NCI-H446 treated with DMSO at 0.1 percent for 48 hours (cell line): ENCODE measurements around the gene EPB41L2.
"Not testable (repeated sequence)": the region's sequence is repeated elsewhere in the genome, so short reads cannot be mapped to it uniquely, and the experiment has no call there.

ENCODE experiments used
- DNase-seq: peaks from one replicate; lab custom pipeline; 2025; lab: John Stamatoyannopoulos, UW

EPB41L2 gene

DNA sequence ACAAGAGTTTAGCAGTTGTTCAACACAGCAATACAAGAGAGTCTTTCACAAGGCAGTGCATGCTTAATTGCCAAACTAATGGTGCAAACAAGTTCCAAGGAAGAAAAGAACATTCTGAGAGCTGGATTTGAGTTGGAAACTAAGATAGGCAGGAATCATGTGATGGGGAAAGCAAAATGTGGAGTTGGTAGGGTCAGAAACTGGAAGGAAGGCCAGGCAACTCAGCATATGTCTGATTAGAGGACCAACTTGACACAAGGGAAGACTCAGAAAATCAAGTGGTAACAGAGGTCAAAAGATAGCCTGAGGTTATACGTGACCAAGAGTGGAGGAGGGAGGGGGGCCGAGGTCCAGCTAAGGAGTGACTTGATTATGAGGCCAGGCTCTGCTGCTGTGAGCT, 118.6 kb downstream of the EPB41L2 start:
- no peak for DNase-seq

DNA sequence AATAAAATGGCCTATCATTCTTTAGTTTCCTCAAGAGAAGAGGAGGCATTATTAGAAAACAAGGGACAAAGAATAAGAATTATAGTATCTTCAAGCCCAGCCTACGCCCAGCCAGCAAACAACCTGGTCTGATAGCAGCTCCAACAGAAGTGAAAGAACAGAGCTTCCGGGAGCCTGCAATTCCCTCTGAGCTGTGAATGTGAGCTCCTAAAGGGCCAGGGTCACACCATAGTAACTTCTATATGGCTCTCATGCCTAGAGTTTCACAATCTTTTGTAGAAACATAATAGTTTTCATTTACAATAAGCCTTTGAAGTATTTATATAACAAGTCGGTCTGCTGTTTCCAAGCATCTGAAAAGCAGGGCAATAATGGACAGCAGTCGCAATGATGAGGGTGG, 119.3 kb downstream of the EPB41L2 start:
- no peak for DNase-seq

DNA sequence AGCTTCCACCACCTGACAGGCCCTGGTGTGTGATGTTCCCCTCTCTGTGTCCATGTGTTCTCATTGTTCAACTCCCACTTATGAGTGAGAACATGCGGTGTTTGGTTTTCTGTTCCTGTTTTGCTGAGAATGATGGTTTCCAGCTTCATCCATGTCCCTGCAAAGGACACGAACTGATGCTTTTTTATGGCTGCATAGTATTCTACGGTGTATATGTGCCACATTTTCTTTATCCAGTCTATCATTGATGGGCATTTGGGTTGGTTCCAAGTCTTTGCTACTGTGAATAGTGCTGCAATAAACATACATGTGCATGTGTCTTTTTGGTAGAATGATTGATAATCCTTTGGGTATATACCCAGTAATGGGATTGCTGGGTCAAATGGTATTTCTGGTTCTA, 120.3 kb downstream of the EPB41L2 start:
- not testable (repeated sequence) for DNase-seq

DNA sequence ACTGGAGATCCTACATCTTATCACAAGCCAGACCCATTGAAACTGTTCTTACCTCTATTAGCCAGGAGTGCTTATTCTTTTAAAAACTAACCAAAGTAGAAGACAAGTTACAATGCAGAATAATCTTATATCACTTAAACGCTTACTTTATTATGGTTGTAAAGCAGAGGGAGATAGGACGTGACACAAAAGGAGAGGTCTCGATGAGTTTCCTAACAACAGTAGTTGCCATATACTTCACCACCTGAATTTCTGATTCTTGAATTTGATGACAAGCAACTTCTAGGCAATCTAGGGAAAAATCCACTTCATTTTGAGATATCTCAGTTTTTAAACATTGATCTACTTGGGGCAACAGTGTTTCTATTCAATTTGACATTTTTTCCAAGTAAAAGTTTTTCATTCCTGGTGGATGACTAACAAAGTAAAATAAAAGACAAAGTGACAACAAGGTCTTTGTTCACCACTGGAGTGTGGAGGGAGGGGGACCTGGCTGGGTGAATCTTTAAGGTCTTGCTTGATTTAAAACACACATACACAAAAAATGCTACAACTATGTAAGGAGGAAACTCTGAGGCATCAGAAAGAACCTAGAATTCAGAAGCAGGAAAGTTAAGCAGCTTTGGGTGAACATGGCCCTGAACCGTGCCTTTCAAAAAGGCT, 125.0 kb downstream of the EPB41L2 start:
- no peak for DNase-seq

DNA sequence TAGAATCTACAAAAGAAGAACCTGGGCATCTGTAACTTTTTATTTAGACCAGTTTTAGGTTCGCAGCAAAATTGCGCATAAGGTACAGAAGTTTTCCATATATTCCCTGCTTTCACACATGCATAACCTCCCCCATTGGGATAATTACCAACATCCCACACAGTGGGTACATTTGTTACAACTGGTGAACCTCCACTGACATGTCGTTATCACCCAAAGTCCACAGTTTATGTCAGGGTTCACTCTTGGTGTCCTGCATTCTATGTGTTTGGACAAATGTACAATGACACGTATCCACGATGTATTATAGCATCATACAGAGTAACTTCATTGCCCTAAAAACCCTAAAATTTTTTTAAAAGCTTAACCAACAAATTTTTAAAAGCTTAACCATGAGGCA, 126.1 kb downstream of the EPB41L2 start:
- DNase-seq = no peak

DNA sequence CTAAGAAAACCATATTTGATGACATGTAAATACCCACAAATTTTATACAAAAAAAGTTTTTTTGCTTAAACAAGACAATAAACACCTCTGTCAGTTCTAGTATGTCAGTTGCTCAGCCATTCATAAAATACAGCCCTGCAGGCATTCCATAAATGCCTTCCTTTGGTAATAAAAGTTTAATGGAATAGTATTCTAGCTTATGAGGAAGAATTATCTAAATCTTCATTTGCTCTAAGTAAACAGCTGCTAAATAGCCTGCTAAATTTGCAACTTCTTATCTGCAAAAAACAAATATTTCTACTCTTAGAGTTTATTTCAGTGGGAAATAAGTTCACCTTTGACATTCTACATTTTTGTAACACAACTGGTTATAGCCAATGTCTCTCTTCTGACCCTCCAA, 127.1 kb downstream of the EPB41L2 start:
- no peak for DNase-seq

DNA sequence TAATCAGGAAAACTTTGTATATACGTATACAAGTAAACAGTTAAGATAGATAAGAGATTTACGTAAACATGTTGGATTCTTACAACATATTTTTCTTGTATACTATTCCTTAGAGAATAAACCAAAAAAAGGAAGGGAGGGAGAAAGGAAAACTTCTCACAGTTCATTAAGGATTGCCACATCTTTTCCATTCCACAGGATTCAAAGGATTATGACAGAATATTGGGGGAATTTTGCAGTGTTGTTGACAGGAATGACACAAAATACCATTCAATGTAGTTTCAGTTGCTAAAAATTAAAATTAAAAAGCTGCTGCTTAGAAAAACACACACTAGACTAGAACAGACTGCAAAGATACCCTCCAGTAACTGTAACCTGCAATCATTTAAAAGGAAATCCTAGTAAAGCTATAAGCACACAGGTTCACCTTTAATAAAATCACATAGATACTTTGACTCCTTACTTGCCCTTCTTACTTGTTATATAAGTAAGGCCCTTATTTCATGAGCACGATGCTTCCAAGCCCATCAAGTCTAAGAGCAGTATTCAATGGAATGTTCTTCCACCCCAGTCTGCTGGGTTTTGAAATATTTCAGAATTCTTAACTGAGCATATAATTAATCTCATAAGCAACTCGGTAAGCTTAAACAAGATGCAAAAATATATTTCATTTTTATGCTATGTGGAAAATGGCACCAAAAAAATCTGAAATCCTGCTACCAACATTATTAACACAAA, 128.0 kb downstream of the EPB41L2 start:
- no peak for DNase-seq

DNA sequence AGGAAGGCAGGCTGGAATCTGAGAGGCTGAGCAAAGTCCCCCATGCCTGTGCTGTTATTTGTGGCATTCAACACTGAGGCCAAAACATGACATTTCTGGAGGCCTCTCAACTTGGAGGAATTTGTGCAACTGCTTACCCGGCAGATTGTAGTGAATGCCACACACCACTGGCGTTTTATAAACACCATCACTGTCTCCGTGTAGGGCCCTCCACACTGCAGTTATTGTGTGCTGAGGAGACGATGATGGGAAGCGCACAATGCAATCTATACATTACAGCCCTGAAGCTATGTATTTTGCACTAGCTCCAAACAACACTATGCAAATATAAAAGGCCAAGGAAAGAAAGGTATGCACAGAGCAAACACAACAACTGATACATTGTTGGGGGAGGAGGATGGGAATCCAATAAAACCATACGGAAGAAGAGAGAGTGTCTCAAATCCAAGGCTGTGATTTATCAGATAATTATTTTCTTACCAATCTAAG, 129.3 kb downstream of the EPB41L2 start:
- DNase-seq = no peak

DNA sequence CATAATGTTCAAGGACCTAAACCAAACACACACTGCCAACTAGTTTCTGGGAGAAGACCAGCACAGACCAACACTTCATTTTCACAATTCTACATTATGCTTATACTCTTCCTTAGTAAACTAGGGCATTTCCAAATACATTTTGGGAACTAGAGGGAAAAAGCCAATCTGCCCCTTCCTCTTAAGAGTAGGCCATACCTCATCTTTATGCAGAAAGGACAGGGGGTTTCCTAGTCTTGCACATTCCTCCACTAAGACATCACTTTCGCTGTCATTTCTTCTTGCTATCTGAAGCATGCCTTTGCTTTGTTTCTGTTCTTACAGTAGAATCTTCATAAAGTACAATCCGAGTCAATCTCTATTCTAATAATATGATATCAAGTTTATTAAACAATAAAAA, 130.1 kb downstream of the EPB41L2 start:
- DNase-seq = no peak

DNA sequence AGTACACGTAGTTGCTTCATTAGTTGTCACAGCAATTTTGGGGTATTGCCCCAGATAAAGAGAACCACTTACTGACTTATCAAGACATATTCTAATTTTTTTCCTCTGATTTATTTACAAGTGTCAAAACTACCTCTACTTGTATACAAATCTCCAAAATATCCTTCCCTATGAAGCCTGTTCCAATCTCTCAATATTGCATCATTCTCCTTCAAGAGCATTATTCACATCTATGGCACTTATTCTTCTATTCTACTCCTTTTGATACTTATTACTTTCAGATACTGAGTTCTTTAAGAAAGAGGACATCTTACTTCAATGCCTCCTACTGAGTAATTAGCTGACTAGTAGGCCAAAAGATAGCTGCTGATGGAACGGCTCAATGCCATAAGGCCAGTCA, 130.6 kb downstream of the EPB41L2 start:
- no peak for DNase-seq

DNA sequence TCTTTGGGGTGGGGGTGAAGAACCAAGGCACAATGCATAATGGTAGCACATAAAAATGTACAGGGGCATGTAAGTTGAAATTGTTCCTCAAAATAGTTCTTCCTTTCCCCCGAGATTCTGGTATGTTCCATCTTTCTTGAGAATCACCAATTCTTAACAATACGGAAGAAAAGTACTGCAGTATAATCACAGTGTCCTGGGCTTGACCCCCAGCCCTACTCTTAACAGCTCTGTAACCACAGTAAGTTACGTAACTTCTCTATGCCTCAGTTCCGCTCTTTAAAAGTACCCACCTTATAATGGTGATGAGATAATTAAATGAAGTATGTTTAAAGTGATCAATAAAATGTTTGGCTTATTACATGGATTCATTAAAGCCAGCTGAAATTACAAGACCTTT, 131.4 kb downstream of the EPB41L2 start:
- no peak for DNase-seq

DNA sequence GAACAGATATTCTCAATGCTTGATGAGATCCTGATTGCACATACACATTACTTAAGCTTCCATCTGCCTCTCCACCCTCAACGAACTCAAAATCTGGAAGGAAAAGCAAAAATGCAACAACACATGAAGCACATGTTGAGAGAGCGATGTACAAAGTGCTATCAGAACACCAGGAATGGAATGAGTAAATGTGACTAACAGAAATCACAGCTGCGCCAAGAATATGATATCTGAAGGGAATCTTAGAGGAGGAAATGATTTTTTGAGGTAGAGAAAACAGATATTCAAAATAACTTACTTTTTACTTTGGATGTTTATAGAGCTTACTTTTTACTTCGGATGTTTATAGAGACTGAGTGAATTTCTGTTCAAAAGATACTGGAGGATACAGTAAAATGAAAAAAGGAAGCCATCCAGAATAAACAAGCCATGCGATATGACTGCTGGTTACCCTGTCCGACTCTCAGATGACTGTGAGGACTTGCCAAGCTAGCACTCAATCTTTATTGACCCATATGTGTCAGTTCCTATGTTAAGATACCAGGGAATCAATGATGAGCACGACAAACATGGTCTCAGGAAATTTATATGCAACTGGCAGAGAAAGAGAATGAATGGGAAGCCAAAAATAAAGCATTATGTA, 133.9 kb downstream of the EPB41L2 start:
- no peak for DNase-seq

DNA sequence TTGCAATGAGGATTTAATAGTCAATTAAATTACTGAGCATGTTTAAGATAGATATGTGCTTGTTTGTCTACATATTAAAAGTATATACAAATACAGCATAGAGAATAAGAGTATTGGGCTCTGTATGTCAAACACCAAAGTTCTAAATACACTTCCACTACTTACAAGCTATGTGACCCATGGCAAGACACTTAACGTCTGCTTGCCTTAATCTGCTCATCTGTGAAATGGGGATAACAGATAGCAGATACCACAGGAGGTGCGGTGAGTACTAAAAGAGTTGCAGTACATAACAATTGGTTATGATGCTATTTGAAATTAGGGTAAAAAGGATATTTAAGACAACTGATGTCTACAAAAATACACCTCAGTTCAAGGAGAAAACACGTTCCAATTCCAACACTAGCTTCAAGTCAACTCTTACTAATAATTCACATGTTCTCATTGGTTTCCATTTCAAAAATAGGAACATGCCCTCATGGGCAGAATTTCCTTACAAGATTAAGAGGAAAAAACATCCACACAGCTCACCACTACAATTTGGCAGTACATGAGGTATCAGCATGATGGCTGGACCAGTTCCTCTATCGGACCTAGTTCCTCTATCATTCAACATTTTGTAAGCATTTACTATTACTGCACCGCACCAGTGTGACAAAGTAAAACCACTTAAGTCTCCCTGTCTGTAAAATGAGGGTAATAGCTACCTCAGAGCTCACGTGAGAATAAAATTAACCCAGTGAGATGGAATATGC, 134.7 kb downstream of the EPB41L2 start:
- DNase-seq = no peak

DNA sequence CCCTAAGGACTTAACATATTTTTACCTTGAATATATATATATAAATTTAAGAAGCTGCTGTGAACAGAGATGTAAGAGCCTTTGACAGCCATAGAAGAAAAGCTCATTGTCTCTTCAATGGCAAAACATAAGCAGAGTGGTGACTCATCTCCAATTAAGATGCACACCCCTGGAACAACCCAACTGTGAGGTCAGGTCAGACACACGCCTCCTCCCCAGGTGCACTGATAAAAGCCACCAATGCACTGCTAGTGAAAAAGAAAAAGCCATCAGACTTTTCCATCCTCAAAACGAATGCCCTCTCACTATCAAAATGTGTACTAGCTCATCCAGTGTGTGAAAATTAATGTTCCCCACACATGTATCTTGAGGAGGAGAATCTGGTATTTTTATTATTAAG, 135.7 kb downstream of the EPB41L2 start:
- DNase-seq = no peak

DNA sequence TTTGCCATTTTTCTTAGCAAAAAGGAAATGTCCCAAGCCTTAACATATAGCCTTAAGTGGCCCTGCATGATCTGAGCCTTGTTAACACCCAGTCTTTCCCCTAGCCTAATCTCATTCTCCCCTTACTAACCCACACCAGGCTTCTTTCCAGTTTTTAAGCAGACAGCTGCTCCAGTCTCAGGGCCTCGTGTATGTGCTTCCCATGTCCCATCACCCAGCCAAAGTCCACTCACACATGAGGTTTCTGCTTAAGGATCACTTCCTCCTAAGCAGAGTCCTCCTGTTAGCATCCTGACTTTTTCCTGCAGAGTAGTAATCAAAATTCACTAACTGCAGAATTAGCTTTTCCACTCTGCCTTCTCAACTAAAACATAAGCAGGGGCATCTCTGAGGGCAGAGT, 139.7 kb downstream of the EPB41L2 start:
- no peak for DNase-seq

DNA sequence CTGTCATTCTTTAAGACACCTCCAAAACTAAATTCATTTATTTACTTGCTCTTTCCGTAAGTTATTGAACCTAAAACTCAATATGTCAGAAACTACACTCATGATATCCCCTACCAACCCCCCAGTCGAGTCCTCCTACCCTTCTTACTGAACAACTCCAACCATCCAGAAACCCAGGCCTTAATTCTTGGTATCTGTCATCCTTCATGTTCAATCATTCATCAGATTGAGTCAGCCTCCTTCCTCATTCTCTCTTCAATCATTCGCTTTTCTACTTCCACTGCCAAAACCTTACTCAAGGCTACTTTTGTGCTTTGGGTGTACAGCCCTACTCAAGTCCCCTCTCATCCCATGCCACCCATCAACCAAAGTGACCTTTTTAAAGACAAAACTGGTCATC, 140.1 kb downstream of the EPB41L2 start:
- no peak for DNase-seq

DNA sequence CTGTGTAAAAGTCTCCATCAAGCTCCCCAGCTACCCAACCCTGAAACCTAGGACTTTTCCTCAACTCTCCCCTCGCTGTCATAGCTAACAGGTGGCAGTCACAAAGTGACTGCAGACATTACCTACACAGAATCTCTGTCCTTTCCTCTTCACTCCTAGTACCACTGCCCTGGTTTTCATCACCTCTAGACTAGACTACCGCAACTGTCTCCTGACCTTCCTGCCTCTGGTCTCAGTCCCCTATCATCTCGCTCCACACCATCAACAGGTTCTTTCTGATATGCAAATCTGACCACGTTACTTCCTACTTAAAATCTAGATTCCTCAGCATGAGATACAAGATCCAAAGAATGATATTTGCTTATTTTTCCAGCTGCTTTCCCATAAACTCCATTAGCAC, 142.1 kb downstream of the EPB41L2 start:
- no peak for DNase-seq

DNA sequence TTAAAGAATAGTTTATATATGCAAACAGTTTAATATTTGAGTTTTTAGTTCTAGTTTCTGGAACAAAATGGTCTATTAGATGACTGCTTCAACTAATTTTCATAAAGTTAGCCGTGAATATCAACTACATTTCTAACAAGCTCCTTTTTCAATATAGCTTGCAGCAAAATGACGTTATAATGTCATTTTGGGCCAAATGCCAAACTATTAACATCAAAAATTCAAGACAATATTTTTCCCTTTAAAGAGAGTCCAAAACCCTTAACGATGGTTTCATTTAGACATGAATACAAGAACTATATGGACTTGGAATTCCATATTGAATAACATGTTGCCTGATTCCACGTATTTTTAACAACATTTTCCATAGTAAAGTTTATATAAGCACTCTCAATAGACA, 144.9 kb downstream of the EPB41L2 start:
- DNase-seq = no peak

DNA sequence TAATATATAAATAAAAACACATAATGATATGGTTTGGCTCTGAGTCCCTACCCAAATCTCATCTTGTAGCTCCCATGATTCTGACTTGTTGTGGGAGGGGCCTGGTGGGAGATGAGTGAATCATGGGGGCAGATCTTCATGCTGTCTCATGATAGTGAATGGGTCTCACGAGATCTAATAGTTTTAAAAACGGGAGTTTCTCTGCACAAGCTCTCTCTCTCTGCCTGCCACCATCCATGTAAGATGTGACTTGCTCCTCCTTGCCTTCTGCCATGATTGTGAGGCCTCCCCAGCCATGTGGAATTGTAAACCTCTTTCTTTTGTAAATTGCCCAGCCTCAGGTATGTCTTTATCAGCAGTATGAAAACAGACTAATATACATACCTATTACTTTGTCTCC, 147.4 kb downstream of the EPB41L2 start:
- not testable (repeated sequence) for DNase-seq

DNA sequence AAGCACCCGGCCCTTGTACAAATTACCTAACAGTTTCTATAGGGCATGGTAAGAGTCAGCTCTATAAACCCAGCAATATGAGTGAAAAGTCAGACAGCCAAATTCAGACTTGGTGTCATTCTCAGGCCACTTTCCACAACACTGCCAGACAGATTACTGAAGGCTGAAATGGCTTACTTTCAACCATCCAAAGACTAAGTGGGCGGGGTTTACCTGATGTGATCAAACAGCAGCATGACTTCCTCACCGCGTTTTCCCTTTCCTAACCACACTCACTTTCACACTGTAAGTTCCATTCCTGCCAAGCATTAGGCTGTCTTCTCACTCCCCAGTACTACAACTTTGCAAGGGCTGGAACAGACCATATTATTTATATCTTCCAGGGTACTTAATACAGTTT, 149.9 kb downstream of the EPB41L2 start:
- no peak for DNase-seq

DNA sequence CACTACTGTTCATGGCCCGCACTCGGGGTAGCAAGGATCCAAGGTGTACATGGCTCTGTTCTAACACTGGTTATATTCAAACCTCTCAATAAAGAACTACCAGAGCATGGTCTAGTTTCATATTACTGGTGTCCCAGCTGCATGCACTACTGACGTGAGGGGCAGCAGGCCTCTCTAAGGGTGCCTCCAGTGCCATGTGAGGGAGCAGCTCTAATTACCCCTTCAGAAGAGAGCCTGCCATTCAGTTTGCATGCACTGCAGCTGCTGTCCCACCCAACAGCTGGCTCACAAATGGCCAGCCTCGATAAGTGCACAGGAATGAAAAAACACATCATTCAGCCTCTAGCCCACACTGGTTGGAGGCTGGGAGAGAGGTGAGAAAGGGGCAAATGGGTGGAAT, 150.6 kb downstream of the EPB41L2 start:
- DNase-seq = no peak

DNA sequence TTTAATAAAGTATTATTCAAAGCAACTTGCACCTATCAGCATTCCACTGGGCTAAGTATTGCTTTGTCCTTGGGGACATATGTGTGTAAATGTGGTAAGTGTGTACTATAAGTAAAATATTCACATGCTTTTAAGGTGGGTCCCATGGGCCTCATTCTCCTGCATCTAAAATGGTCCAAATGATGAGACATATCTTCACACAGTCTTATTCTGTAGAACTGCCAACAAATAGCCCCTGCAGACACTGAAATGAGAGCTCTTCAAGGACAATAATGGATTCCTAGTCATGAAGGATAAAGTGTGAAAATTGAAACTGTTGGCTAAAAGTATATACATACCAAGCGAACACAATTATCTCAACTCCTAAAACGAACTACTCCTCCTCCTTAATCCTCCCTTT, 154.1 kb downstream of the EPB41L2 start:
- DNase-seq = no peak

DNA sequence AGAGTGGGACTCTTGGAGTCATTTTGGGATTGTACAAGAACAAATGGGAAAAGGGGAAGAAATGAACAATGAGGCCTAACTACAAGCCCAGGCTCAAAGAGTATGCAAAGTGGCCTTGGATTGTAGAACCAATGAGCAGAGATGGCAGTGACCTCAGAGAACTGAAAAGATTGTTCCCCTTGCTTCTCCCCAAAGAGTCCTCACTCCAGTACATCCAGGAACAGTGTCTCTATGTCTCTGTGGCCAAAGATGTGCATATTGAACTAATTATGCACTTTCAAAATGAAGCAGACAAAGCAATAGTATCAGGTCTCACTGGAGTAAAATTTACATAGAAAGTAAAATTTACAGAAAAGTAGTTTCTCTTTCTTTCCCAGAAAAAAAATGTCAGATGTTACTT, 154.9 kb downstream of the EPB41L2 start:
- DNase-seq = no peak
